Uterus (tissue), 2 donors: Measurements from ENCODE around the gene BOK.

Source experiments
- POLR2A ChIP-seq, 2 donors: fragments of 450-650 bp; IDR thresholded peaks; one replicate each; pipeline ENCODE4 v1.6.1; 2016; ENCODE audit warnings: antibody characterized with exemption in 2 of 2, mild to moderate bottlenecking in 1 of 2, moderate library complexity in 1 of 2
- TF ChIP-seq, protein P1 (sequence below), 4 experiments: fragments of 200-600 bp in 2 of 4; fragments of 450-650 bp in 2 of 4; sonication (generic) in 2 of 4; IDR thresholded peaks; one replicate each; pipeline ENCODE4 v1.5.1; 2016 to 2019; ENCODE audit warnings: antibody characterized with exemption in 4 of 4, mild to moderate bottlenecking in 2 of 4, moderate library complexity in 1 of 4

- TF ChIP-seq POLR2A (IDR thresholded peaks at IDR 0.05), result no peak
- TF ChIP-seq, protein P1, sequence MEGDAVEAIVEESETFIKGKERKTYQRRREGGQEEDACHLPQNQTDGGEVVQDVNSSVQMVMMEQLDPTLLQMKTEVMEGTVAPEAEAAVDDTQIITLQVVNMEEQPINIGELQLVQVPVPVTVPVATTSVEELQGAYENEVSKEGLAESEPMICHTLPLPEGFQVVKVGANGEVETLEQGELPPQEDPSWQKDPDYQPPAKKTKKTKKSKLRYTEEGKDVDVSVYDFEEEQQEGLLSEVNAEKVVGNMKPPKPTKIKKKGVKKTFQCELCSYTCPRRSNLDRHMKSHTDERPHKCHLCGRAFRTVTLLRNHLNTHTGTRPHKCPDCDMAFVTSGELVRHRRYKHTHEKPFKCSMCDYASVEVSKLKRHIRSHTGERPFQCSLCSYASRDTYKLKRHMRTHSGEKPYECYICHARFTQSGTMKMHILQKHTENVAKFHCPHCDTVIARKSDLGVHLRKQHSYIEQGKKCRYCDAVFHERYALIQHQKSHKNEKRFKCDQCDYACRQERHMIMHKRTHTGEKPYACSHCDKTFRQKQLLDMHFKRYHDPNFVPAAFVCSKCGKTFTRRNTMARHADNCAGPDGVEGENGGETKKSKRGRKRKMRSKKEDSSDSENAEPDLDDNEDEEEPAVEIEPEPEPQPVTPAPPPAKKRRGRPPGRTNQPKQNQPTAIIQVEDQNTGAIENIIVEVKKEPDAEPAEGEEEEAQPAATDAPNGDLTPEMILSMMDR (IDR thresholded peaks at IDR 0.05), result no peak
Measured at GRCh38 chr2:241553512-241553830, 5.1 kb upstream of the BOK start.
